Cortex of kidney (tissue), 1 donor: Measurements from ENCODE around the gene GNAT1.
"Not testable (repeated sequence)": the region's sequence is repeated elsewhere in the genome, so short reads cannot be mapped to it uniquely, and the experiment has no call there.

ENCODE experiments used
- DNase-seq: peaks from one replicate; lab custom pipeline; 2025; lab: John Stamatoyannopoulos, UW

The GNAT1 gene

GRCh38 chr3:50221411-50222168 lies 30.2 kb downstream of the GNAT1 start:
- no peak for DNase-seq

- no peak for DNase-seq
Observed at GRCh38 chr3:50222169-50222528, 30.7 kb downstream of the GNAT1 start.

GRCh38 chr3:50224639-50225038 lies 33.2 kb downstream of the GNAT1 start:
- no peak for DNase-seq

DNA sequence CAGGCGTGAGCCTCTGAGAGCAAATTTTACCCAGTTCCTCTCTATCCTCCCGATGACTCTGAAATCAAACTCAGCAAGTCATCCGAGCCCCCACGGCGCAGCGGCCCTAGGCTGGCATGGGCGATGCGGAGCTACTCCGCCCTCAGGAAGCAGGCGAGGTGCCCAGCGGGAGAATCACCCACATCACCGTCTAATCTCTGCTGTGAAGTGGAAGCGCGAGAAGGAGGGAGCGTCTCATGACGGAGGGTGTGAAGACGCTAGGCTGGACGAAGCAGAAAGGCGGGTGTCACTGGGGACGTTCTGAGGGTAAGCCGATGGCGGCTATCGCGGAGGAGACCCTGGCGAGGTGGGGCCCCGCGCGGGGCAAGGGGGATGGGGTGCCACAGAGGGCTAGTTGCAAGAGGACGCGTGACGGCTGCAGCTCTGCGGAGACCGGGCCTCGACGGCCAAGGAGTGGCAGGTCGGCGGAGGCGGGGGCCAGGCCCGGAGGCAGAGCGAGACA lies 35.5 kb downstream of the GNAT1 start:
- DNase-seq = no peak

DNA sequence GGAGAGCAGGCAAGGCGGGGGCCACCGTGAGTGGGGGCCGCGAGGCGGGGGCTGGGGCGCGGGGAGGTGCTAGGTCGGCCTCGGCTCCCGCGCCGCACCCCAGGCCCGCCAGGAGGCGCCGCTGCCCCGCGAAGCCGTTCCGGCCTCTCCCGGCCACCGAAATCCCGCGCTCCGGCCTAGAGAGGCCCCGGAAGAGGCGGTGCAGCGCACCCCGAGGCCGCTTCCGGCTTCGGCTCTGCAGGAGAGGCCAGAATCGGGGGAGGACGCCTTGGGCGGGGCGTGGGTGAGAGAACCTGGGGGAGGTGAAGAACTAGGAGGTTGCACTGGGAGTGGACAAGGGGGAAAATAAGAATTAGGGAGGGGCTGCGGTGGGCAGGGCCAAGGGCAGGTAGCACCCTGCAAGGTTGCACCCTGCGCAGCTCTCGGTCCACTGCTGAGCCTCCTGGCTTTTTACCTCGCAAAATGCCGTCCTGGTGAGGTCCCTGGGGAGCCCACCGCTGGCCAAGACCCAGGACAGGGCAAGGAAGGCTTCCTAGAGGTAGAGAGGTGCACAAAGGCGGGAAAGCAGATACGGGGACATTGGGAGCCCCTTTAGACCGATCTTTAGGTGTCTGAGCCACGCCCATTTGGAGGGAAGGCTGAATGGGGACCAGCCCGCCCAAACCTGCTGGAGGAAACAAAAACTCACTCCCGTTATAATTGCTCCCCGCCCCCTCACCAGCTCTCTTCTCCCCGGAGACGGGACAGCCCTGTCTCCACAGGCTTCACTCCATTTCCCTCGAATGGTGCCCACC lies 36.2 kb downstream of the GNAT1 start:
- peak; percentile 76 for DNase-seq

GRCh38 chr3:50228184-50228763 lies 36.9 kb downstream of the GNAT1 start:
- not testable (repeated sequence) for DNase-seq

DNA sequence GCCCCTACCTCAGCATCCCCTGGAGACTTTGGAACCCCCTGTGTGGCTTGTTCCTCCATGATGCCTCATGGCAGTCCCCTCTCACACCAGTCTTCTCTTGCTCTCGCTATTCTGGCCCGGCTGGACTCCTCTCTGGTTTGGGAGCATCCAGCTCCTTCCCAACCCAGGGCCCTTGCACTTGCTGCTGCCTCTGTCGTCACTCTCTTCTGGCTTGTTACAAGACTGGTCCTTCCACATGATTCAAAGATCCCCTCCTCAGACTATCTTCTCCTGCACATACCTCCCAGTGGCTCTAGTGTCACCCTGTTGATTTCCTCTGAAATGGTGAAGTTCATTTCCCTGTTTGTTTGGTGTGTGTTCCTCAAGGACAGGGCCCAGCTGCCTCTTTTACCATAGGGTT lies 38.1 kb downstream of the GNAT1 start:
- DNase-seq = no peak

DNA sequence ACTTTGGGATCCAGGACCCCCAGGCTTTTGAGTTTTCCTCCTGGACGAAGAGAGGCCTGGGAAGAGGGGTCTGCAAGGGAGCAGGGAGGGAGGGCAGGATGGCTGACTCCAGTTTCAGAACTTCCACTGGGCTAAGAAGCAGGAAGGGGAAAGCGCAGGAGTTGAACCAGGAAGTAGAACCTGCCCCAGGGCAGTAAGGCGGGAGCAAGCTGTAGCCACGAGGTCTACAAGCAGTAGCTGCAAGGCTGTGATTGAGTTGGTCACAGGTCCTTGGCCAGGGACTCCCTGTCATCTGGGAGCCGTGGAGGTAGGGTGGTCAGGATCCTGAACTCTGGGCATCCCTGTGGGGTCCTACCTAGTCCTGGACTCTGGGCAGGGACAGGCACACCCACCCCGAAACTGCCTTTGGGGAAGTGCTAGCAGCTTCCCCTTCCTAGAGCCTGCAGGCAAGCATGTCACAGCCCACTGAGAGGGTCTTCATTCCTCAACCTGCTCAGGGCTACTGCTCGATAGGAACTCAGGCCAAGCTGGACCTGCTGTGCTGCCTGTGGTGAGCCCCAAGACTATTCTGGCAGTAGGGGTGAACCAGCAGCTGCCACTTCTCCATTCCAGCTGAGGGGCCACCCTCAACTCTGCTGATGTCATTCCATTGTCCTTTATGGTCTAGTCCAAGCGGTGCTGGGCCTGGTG lies 38.8 kb downstream of the GNAT1 start:
- DNase-seq = no peak

DNA sequence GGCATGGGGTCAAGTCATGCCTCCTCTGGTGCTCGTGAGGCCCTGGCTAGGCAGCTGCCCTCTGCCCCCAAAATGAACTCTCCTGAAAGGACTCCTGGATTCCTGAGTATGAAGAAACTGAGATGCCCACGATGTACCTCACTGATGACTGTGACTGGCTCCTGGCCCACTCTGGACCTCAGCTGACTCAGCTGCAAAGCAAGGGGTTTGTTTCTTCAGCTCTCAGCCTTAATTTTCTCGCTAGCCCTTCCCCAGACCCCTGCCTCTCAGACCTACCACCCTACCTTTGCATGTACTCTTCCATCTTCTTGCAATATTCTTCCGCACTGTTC lies 39.4 kb downstream of the GNAT1 start:
- no peak for DNase-seq

- DNase-seq = no peak
Observed at GRCh38 chr3:50231581-50231980, 40.2 kb downstream of the GNAT1 start.

- DNase-seq = no peak
Observed at GRCh38 chr3:50232303-50232702, 40.9 kb downstream of the GNAT1 start.

DNA sequence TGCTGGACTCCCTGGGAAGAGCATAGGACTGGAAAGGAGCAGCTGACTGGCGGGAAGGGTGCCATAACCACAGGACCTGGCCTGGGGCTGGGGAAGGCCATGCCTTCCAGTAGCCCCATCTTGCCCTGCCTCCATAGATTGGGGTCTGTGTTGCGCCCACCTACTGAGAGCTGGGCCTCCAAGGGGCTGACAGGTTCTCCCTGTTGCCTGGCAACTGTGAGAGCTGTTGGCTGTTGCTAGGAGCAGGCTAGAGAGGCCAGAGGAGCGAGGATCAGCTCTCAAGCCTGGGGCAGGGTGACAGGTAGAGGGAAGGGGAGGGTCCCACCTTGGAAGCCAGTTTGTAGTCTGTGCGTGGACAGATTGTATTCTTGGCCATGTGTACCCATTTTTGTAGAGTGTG lies 41.8 kb downstream of the GNAT1 start:
- no peak for DNase-seq

- DNase-seq = peak; percentile 91
Observed at GRCh38 chr3:50235716-50236483, 44.5 kb downstream of the GNAT1 start, which contains the start of gene GNAI2. Gene GNAI2, plus strand, starts transcription at chr3:50236204. Its CDS starts 132 bp downstream, at chr3:50236336.

- DNase-seq = no peak
Observed at GRCh38 chr3:50236484-50237132, 45.2 kb downstream of the GNAT1 start.

DNA sequence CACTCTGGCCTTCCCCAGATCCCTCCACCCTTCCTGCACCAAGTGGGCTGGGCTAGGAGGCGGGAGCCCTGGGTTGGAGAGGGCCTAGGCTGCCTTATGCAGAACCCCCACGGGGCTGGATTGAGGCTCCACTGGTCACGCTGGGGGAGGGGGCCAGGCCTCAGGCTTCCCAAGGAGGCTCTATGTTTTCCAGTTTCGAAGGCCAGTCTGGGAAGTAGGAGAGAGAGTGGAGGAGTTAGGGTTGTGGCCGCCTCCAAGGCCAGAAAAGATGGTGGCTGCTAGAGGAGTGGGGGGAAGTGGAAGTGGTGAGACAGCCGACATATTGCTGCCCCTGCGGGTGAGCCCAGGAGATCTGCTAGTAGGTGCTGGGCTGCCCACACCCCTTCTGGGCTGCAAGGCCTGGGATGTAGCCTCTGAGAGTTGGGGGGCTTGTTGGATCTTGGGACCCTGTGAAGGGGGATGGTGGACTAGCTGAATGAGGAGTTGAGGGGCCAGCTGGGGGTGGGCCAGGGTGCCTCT lies 45.8 kb downstream of the GNAT1 start:
- DNase-seq = no peak

DNA sequence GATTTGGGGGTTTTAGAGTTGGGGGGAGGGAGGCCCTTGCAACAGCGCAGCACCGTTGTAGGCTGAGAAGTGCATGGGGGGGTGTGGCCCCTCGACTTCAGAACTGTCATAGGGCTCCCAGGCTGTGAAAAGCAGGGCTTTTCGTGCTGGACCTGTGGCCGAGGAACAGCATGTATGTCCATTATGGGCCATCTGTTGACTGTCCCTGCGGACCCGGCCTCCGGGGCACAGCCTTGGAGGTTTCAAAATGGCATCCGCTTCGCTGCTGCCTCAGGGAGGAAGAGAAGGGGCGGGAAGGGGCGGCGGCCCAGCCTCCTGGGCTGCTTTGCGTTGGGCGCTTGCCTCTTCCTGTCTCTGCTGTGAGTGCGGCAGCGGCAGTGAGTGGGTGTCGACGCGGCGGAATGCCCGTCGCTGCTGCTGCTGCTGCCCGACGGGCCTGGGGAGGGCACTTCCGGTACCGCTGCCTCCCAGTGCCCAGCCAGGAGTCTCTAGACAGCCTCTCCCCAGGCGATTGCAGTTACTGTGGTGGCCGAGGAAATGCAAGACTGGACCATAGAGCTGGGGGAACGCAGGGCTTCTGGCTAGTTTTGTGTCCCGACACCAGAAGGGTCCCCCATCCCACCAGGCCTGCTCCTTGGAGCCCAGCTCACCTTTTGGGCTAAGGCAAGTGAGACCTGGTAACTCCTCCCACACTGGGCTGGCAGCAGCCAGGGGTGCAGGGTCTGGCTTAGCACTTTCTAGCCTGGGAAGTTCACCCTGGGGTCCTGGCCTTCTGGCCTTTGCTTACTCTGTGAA lies 46.5 kb downstream of the GNAT1 start:
- DNase-seq = no peak

DNA sequence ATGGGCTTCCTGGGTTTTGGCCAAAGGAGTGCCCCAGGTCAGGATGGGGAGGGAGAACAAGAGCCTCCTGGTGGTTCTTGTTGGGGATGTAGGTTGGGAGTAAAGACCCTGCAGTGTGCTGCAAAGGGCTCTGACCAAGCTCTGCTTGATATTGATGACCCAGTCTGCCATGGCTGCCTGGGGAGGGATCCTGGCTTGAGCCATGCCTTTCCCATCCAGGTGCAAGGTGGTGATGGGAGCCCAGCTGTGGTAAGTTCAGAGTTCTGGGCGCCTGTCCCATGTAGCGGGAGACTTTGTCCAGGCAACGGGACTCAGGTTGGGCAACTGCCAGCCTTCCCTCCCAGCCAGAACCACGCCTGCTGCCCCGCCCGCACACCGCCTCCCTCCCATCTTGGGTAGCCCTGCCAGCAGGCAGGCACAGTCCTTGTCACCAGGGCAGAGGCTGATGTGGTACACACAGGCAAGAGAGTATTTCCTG lies 47.2 kb downstream of the GNAT1 start:
- DNase-seq = no peak

DNA sequence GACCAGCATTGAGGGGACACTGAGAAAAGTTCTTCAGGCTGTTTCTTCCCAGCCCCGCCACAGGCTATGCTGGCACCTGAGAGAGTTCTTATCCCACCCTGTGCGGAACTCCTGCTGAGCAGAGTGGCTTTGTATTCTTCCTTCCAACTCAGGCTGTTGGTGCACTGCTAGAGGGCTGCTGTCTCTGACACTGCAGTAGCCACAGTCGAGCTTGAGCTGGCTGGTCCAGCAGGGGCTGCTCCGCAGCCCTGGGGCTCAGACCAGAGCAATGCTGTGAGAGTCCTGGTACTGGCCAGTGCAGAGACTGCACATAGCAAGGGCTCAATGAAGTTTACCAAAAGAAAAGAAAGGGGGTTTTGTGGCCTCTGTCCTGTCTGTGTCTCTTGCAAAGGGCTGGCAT lies 48.2 kb downstream of the GNAT1 start:
- DNase-seq = no peak

GRCh38 chr3:50241163-50241562 lies 49.8 kb downstream of the GNAT1 start:
- DNase-seq = no peak
